Loucy (cell line): ENCODE results near the gene FDXACB1.

Experiments used
- H2AFZ ChIP-seq: fragments of 200-600 bp; sonication (generic); 2 replicates; pipeline ENCODE4 v1.6.0; 2016; ENCODE audit warnings: antibody characterized with exemption, mild to moderate bottlenecking, low read length, moderate library complexity
- H3F3A ChIP-seq: fragments of 200-600 bp; 2 replicates; pipeline ENCODE4 v1.6.0; 2016; ENCODE audit warnings: antibody characterized with exemption, low read depth, mild to moderate bottlenecking
- H3K27me3 ChIP-seq: fragments of 200-600 bp; sonication (generic); 2 replicates; pipeline ENCODE4 v1.6.1; 2014; ENCODE audit warnings: low read length, mild to moderate bottlenecking; ENCODE audit not compliant: insufficient read depth, poor library complexity, severe bottlenecking
- H3K36me3 ChIP-seq: fragments of 200-600 bp; sonication (generic); 2 replicates; pipeline ENCODE4 v1.6.1; 2016; ENCODE audit warnings: low read length; ENCODE audit not compliant: insufficient read depth
- H3K4me1 ChIP-seq: fragments of 200-600 bp; sonication (generic); 2 replicates; pipeline ENCODE4 v1.5.1; 2014; ENCODE audit warnings: low read length, mild to moderate bottlenecking; ENCODE audit not compliant: insufficient read depth, poor library complexity, severe bottlenecking
- H3K4me2 ChIP-seq: fragments of 200-600 bp; sonication (generic); 2 replicates; pipeline ENCODE4 v1.6.0; 2014; ENCODE audit warnings: antibody characterized with exemption, low read length, low read depth, mild to moderate bottlenecking; ENCODE audit not compliant: poor library complexity, severe bottlenecking
- H3K4me3 ChIP-seq: fragments of 200-600 bp; sonication (generic); 2 replicates; pipeline ENCODE4 v1.5.1; 2014; ENCODE audit warnings: low read length, mild to moderate bottlenecking, mixed read lengths; ENCODE audit not compliant: poor library complexity, severe bottlenecking
- H3K79me2 ChIP-seq: fragments of 200-600 bp; sonication (generic); 2 replicates; pipeline ENCODE4 v1.6.1; 2014; ENCODE audit warnings: low read length; ENCODE audit not compliant: insufficient read depth
- H3K9ac ChIP-seq: fragments of 200-600 bp; sonication (generic); 2 replicates; pipeline ENCODE4 v1.6.0; 2014; ENCODE audit warnings: mild to moderate bottlenecking, low read depth, low read length, moderate library complexity; ENCODE audit not compliant: poor library complexity, severe bottlenecking
- H3K9me2 ChIP-seq: fragments of 200-600 bp; sonication (generic); replicated peaks from 2 replicates; pipeline ENCODE4 v1.6.1; 2016; ENCODE audit warnings: low read depth, low read length, mixed read lengths
- H3K9me3 ChIP-seq: fragments of 200-600 bp; sonication (generic); 2 replicates; pipeline ENCODE4 v1.6.1; 2014; ENCODE audit warnings: mild to moderate bottlenecking, antibody characterized with exemption, low read length, low read depth; ENCODE audit not compliant: insufficient read depth
- H4K20me1 ChIP-seq: fragments of 200-600 bp; sonication (generic); 2 replicates; pipeline ENCODE4 v1.6.0; 2014; ENCODE audit warnings: antibody characterized with exemption, low read length, mild to moderate bottlenecking; ENCODE audit not compliant: insufficient read depth, poor library complexity, severe bottlenecking
- EZH2phosphoT487 ChIP-seq: fragments of 200-600 bp; IDR thresholded peaks from 2 replicates; pipeline ENCODE4 v1.6.1; 2018; ENCODE audit warnings: antibody characterized with exemption, mild to moderate bottlenecking, moderate library complexity, borderline replicate concordance
- TF ChIP-seq, protein P1 (sequence below): fragments of 200-600 bp; sonication (generic); conservative IDR thresholded peaks from 2 replicates; pipeline ENCODE4 v1.5.1; 2014; ENCODE audit warnings: mild to moderate bottlenecking, antibody characterized with exemption, low read length

FDXACB1 gene

DNA sequence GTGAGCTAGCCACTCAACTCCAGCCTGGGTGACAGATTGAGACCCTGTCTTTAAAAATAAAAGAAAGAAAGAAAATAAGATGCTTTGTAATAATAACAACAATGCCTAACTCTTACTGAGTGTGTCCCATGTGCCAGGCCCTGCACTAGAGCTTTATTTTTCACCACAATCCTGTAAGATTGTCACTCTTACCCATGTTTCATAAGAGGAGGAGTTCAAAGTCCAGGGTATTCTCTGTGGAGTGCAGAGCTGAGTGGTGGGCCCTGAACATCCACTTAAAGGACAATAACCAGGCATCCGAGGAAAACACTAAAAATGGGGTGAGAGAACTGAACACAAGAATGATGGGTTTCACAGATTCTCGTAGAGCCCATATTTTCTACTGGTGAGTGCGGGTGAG lies 38.8 kb upstream of the FDXACB1 start:
- no peak overlapping the region for H2AFZ ChIP-seq

DNA sequence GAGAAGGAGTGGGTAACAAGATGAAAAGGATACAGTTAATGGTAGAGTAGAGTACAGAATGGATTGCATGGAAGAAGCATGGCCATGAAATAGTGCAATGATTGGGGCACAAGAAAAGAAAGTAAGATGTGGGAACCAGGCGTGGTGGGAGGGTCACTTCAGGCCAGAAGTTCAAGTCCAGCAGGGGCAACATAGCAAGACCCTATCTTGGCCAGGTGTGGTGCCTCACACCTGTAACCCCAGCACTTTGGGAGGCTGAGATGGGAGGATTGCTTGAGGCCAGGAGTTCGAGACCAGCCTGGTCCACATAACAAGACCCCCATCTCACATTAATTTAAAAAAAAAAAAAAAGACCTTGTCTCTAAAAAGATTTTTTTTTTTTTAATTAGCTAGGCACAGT lies 38.3 kb upstream of the FDXACB1 start:
- no peaks in the 10 kb centered on the region for H3K4me1 ChIP-seq
- H3K79me2 ChIP-seq, result no peaks in the 10 kb centered on the region
- H3K27me3 ChIP-seq, result no peaks in the 10 kb centered on the region
- no peaks in the 10 kb centered on the region for H4K20me1 ChIP-seq
- H3K9me2 ChIP-seq, result no peaks in the 10 kb centered on the region
- no peak overlapping the region for H3K4me2 ChIP-seq
- H3K9ac ChIP-seq, result no peak overlapping the region
- no peak overlapping the region for H2AFZ ChIP-seq
- H3K9me3 ChIP-seq, result no peaks in the 10 kb centered on the region
- H3K4me3 ChIP-seq, result no peak overlapping the region
- H3K36me3 ChIP-seq, result no peaks in the 10 kb centered on the region
- TF ChIP-seq, protein P1, sequence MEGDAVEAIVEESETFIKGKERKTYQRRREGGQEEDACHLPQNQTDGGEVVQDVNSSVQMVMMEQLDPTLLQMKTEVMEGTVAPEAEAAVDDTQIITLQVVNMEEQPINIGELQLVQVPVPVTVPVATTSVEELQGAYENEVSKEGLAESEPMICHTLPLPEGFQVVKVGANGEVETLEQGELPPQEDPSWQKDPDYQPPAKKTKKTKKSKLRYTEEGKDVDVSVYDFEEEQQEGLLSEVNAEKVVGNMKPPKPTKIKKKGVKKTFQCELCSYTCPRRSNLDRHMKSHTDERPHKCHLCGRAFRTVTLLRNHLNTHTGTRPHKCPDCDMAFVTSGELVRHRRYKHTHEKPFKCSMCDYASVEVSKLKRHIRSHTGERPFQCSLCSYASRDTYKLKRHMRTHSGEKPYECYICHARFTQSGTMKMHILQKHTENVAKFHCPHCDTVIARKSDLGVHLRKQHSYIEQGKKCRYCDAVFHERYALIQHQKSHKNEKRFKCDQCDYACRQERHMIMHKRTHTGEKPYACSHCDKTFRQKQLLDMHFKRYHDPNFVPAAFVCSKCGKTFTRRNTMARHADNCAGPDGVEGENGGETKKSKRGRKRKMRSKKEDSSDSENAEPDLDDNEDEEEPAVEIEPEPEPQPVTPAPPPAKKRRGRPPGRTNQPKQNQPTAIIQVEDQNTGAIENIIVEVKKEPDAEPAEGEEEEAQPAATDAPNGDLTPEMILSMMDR, result no peak
- no peak for TF ChIP-seq EZH2phosphoT487
- no peaks in the 10 kb centered on the region for H3F3A ChIP-seq

More for the DNA sequence above, 38.8 kb upstream of the FDXACB1 start:
- H3F3A ChIP-seq, result no peaks in the 10 kb centered on the region
- no peaks in the 10 kb centered on the region for H3K79me2 ChIP-seq
- H4K20me1 ChIP-seq, result no peaks in the 10 kb centered on the region
- no peaks in the 10 kb centered on the region for H3K36me3 ChIP-seq
- no peaks in the 10 kb centered on the region for H3K4me1 ChIP-seq
- H3K9ac ChIP-seq, result no peak overlapping the region
- H3K9me2 ChIP-seq, result no peaks in the 10 kb centered on the region
- H3K4me3 ChIP-seq, result no peak overlapping the region
- no peaks in the 10 kb centered on the region for H3K27me3 ChIP-seq
- TF ChIP-seq EZH2phosphoT487, result no peak
- TF ChIP-seq, protein P1, result no peak
- H3K9me3 ChIP-seq, result no peaks in the 10 kb centered on the region
- no peak overlapping the region for H3K4me2 ChIP-seq

DNA sequence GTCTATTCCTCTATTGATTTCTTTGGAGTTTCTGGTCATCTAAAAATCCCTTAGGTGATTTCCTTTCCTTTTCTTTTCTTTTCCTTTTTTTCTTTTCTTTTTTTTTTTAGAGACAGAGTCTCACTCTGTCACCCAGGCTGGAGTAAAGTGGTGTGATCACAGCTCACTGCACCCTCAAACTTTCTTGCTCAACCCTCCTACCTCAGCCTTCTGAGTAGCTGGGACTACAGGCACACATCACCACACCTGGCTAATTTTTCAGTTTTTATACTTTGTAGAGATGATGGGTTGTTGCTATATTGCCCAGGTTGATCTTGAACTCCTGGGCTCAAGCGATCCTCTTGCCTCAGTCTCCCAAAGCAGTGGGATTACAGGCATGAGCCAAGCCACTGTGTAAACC lies 37.8 kb upstream of the FDXACB1 start:
- H3K27me3 ChIP-seq, result no peaks in the 10 kb centered on the region
- H3K9ac ChIP-seq, result no peak overlapping the region
- no peak overlapping the region for H3K4me2 ChIP-seq
- no peak overlapping the region for H3K4me3 ChIP-seq
- no peaks in the 10 kb centered on the region for H3F3A ChIP-seq
- H3K9me2 ChIP-seq, result no peaks in the 10 kb centered on the region
- H3K9me3 ChIP-seq, result no peaks in the 10 kb centered on the region
- no peak overlapping the region for H2AFZ ChIP-seq
- H4K20me1 ChIP-seq, result no peaks in the 10 kb centered on the region
- no peak for TF ChIP-seq EZH2phosphoT487
- TF ChIP-seq, protein P1, result no peak
- H3K79me2 ChIP-seq, result no peaks in the 10 kb centered on the region
- no peaks in the 10 kb centered on the region for H3K36me3 ChIP-seq
- H3K4me1 ChIP-seq, result no peaks in the 10 kb centered on the region
